Heart left ventricle (tissue), 16 donors: Measurements from ENCODE around the gene FAM221B. TPM values are rescaled to one million over a fixed set of nuclear protein-coding genes. Genes with fewer than 3 reads are reported as not detected.

Source experiments
- ATAC-seq, 4 donors: fragments of 200-7000 bp; cut with Tn5 transposase; one replicate each; pipeline ENCODE4 v1.9.1; 2020 to 2022; ENCODE audit warnings: moderate library complexity in 4 of 4, mild to moderate bottlenecking in 3 of 4, moderate number of reproducible peaks in 1 of 4
- DNase-seq, 5 donors: peaks; one replicate each; pipeline ENCODE4 v3.0.0-alpha.2; 2020
- H3K27ac ChIP-seq, 12 donors: fragments of 200-600 bp; sonication (generic) in 4 of 12; one replicate each; pipeline versions ENCODE4 v1.5.0 to v1.8.0; 2016 to 2022; ENCODE audit warnings: mild to moderate bottlenecking in 2 of 12
- H3K27me3 ChIP-seq, 9 donors: fragments of 200-600 bp; sonication (generic) in 2 of 9; one replicate each; pipeline versions ENCODE4 v1.5.1 to v1.8.0; 2016 to 2022; ENCODE audit warnings: mild to moderate bottlenecking in 3 of 9
- H3K36me3 ChIP-seq, 9 donors: fragments of 200-600 bp; sonication (generic) in 2 of 9; one replicate each; pipeline versions ENCODE4 v1.5.0 to v1.8.0; 2018 to 2022; ENCODE audit warnings: mild to moderate bottlenecking in 2 of 9
- H3K4me1 ChIP-seq, 12 donors: fragments of 200-600 bp; sonication (generic) in 4 of 12; one replicate each; pipeline versions ENCODE4 v1.5.0 to v1.8.0; 2016 to 2022; ENCODE audit warnings: mild to moderate bottlenecking in 3 of 12
- H3K4me3 ChIP-seq, 12 donors: fragments of 200-600 bp; sonication (generic) in 4 of 12; one replicate each; pipeline versions ENCODE4 v1.5.0 to v1.8.0; 2017 to 2022; ENCODE audit warnings: mild to moderate bottlenecking in 9 of 12, moderate library complexity in 4 of 12
- H3K9me3 ChIP-seq, 12 donors: fragments of 200-600 bp; sonication (generic) in 4 of 12; one replicate each; pipeline versions ENCODE4 v1.5.0 to v1.8.0; 2016 to 2022; ENCODE audit warnings: mild to moderate bottlenecking in 1 of 12
- POLR2A ChIP-seq, 2 donors: fragments of 450-650 bp; IDR thresholded peaks; one replicate each; pipeline ENCODE4 v1.6.1; 2017; ENCODE audit warnings: antibody characterized with exemption in 2 of 2, mild to moderate bottlenecking in 2 of 2, moderate library complexity in 2 of 2
- WGBS, 4 donors: extraction: QIAGEN DNeasy Blood & Tissue Kit in 2 of 4; methylation state at CpG; one replicate each; pipeline versions ENCODE4 v1.1.5 to v1.1.7; 2013 to 2018; 5-methylcytosine and 5-hydroxymethylcytosine counted together
- intact Hi-C, 10 donors: fragments of 100-400 bp; cut with DNase I; formaldehyde crosslinking; loops; one replicate each; pipeline versions ENCODE4 v1.11.1 to v1.14.2; 2022
- polyA plus RNA-seq, 2 donors: library from polyadenylated mRNA; stranded (reverse); fragments of 200-250 nt; gene quantifications; one replicate each; pipeline ENCODE4 v1.2.3, GENCODE V29; 2013
- total RNA-seq, 9 donors: library from RNA; depleted of rRNA in 2 of 9; stranded (reverse); fragments of >200 nt in 2 of 9; fragmentation: NEBNext Ultra II Directional in 3 of 9; extraction: Animal tissue kit (Norgen Biotek cat#: 25700) in 3 of 9; gene quantifications; one replicate each; pipeline versions ENCODE4 v1.1.0 to v1.2.4, GENCODE V29; 2016 to 2023
- TF ChIP-seq, protein P1 (sequence below), 12 donors: fragments of 200-600 bp; sonication (generic) in 4 of 12; IDR thresholded peaks; one replicate each; pipeline versions ENCODE4 v1.5.0 to v1.8.0; 2018 to 2022; ENCODE audit warnings: antibody characterized with exemption in 12 of 12, mild to moderate bottlenecking in 5 of 12
- donor health status: ischemic (EF 13 %, LVEDD 7.1; RV severe dilation, severe dysfunction).
- donor health status: healthy with polysubstance abuse.
- donor health status: DM: no; HTN: yes; CAD: no.
- donor health status: DM: no; HTN: no; CAD: no.
- donor health status: ischemic (EF 25% LVEDD 6.9; RV normal size, moderate dysfunction).
- donor health status: ischemic (EF 25% LVEDD 5.7; RV mildly dilated, moderate dysfunction).
- donor health status: healthy.
- donor health status: DM: yes; HTN: yes; CAD: no.
- donor health status: ischemic (EF 35%, LVEDD 5.7; RV mildly dilated, moderate dysfunction).
- donor health status: nonischemic (EF 11% LVEDD 7.7; RV severe dilation, severe dysfunction).
- donor health status: DM: yes; HTN: yes; CAD: no.
- donor health status: PGD.
- donor health status: ischemic (EF 29% LVEDD 5.4; RV normal size, mild dysfunction).
- donor health status: nonischemic (EF 23%, LVEDD 6.1; RV moderate dilation, normal function).

FAM221B gene
- total and polyA plus RNA-seq, 11 donors = not detected

DNA sequence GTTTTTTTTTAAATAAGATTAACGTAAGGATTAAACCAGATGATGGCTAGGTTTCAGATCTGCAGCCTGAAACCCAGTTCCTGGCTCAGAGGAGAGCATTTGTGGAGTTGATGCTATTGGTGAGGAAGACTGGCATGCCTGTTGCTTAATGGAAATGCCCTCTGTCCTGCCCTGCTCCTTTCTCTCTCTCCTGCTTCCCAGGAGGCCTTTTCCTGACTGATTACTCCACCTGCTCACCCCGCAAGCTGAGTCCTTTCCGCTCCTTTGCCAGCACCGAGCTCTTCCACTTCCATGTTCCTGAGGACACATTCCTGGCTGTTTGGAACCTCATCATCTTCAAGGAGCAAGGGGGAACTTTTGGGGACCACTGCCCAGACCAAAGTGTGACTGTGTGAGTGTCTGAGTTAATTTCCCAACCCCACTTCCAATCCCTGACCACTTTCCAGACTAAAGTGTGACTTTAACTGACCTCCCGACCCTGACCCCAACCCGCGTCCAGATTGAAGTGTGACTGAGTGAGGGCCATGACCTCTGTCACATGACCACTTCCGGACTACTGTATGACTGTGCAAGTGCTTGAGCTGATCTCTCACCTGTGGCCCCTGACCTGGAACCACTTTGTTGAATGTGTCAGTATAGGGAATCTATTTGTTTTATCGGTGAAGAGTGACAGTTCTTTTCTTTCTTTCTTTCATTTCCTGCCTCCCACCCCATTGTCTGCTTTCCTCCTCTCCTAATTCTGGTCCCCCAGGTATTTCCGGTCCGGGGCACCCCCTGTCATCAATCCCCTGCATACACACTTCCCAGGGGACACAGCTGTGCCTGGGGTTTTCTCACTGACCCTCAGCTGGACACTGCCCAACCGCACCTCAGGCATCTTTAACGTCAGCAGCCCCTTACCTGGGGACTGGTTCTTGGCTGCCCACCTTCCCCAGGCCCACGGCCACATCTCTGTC, 6.0 kb upstream of the FAM221B start:
- ATAC-seq (no peak), DNase-seq (no peak)
- TF ChIP-seq, protein P1, sequence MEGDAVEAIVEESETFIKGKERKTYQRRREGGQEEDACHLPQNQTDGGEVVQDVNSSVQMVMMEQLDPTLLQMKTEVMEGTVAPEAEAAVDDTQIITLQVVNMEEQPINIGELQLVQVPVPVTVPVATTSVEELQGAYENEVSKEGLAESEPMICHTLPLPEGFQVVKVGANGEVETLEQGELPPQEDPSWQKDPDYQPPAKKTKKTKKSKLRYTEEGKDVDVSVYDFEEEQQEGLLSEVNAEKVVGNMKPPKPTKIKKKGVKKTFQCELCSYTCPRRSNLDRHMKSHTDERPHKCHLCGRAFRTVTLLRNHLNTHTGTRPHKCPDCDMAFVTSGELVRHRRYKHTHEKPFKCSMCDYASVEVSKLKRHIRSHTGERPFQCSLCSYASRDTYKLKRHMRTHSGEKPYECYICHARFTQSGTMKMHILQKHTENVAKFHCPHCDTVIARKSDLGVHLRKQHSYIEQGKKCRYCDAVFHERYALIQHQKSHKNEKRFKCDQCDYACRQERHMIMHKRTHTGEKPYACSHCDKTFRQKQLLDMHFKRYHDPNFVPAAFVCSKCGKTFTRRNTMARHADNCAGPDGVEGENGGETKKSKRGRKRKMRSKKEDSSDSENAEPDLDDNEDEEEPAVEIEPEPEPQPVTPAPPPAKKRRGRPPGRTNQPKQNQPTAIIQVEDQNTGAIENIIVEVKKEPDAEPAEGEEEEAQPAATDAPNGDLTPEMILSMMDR (IDR thresholded peaks at IDR 0.05) = no peak
- no peak for TF ChIP-seq POLR2A (IDR thresholded peaks at IDR 0.05)
- Histone ChIP-seq H3K36me3 (peaks cover 0 to 4% (median 0%) of the 10 kb centered on the region in 9 donors), H3K4me1 (peaks cover 3 to 47% (median 35%) of the 10 kb centered on the region in 12 donors), H3K4me3 (no peak overlapping the region), H3K27ac (peak overlapping the region in 2 of 12 donors; percentile 19 to 34), H3K9me3 (no peaks in the 10 kb centered on the region), H3K27me3 (peaks cover 0 to 18% (median 0%) of the 10 kb centered on the region in 9 donors)
- 85 to 88% (median 87%) methylated on average over 14 of the region's 14 CpGs for WGBS, 4 donors
- intact Hi-C loops = loop anchor here in 2 of 10 donors (5.0 kb wide), 2 partner anchors 38 to 43 kb away; partner anchors contain the start of gene OR13J1 (in 1 of the 2)

DNA sequence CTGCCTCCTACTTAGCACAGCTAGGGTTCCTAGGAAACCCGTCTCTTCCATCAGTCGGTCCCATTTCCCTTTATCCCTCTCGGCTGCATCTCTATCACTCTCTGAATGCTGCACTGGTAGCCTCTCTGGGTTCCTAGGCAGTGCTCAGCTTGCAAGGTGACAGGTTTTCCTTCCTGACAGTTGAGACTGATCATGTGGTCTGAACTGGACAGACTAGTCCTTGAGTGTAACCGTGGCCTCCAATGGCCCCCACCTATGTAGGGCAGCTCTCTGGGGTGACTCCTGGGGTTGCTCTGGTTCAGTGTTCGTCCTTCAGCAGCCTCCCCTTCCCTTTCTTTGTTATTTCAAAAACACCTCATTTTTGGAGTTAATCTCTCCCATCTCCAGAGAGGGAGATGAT, 4.3 kb upstream of the FAM221B start:
- TF ChIP-seq, protein P1 (IDR thresholded peaks at IDR 0.05) = no peak
- no peak for TF ChIP-seq POLR2A (IDR thresholded peaks at IDR 0.05)
- WGBS, 4 donors = 61 to 77% (median 76%) methylated on average over 5 of the region's 5 CpGs
- peaks cover 0 to 4% (median 0%) of the 10 kb centered on the region in 9 donors for H3K36me3 ChIP-seq
- DNase-seq (no peak), ATAC-seq (no peak)
- H3K4me3 ChIP-seq = no peak overlapping the region
- intact Hi-C loops = no loop called here
- H3K9me3 ChIP-seq = no peaks in the 10 kb centered on the region
- H3K4me1 ChIP-seq = peaks cover 3 to 52% (median 37%) of the 10 kb centered on the region in 12 donors
- peaks cover 0 to under 1% (median 0%) of the 10 kb centered on the region in 9 donors for H3K27me3 ChIP-seq
- H3K27ac ChIP-seq = peak overlapping the region in 7 of 12 donors; percentile 40 to 73 (median 66)

DNA sequence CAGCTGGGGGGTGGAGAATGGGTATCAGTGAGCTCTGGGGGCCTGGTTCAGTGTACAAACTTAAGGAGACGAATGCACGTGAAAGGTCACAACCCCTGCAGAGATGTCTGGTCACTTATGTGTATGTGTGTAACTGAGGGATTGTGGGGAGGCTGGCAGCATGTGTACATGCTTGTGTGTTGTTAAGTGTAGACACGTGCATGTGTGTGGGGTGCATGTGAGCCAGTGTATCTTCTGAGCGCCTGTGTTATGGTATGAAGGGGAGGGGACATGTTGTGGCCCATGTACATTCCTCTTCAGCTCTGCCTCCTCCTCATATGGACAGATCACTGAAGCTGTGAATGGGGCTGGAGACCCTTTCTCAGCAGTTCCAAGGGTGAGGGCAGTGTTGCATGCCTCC, 2.5 kb upstream of the FAM221B start:
- 78 to 87% (median 81%) methylated on average over 4 of the region's 4 CpGs for WGBS, 4 donors
- TF ChIP-seq POLR2A (IDR thresholded peaks at IDR 0.05) = no peak
- TF ChIP-seq, protein P1 (IDR thresholded peaks at IDR 0.05) = no peak
- ATAC-seq (no peak), DNase-seq (no peak)
- Histone ChIP-seq H3K27me3 (no peaks in the 10 kb centered on the region), H3K36me3 (peaks cover 0 to 4% (median 0%) of the 10 kb centered on the region in 9 donors), H3K4me1 (peaks cover 3 to 58% (median 41%) of the 10 kb centered on the region in 12 donors), H3K27ac (no peak overlapping the region), H3K9me3 (no peaks in the 10 kb centered on the region), H3K4me3 (no peak overlapping the region)
- intact Hi-C loops = no loop called here

DNA sequence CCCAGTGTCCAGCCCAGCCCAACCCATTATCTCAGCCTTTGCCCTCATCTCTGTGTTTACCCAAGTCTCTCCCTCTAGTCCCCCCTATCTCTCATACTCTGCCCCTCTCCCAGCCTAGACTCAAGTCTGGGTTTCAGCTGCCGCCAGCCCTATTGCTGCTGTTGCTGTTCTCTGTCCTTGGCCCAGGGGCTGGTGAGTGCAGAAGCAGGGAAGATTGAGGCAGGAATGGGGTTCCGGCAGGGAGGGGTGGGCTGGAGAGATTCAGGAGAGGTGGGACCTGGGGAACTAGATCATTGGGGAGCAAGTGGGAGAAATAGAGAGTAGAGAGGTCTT, 1.2 kb upstream of the FAM221B start:
- no peaks in the 10 kb centered on the region for H3K9me3 ChIP-seq
- peak overlapping the region; percentile 85 to 99 (median 94) for H3K27ac ChIP-seq
- H3K36me3 ChIP-seq = no peaks in the 10 kb centered on the region
- no peak for TF ChIP-seq POLR2A (IDR thresholded peaks at IDR 0.05)
- TF ChIP-seq, protein P1 (IDR thresholded peaks at IDR 0.05) = no peak
- H3K4me1 ChIP-seq = peaks cover 3 to 58% (median 42%) of the 10 kb centered on the region in 12 donors
- intact Hi-C loops = loop anchor here in 7 of 10 donors (5.0 to 10.0 kb wide), 6 partner anchors 37 to 175 kb away; partner anchors contain the start of genes CCDC107 (in 2 of the 7), RMRP (in 2 of the 7), NPR2 (in 1 of the 7) and SIT1 (in 1 of the 7)
- H3K4me3 ChIP-seq = peak overlapping the region; percentile 65 to 97 (median 78)
- no peaks in the 10 kb centered on the region for H3K27me3 ChIP-seq
- ATAC-seq (no peak), DNase-seq (no peak)
- WGBS, 4 donors = 29 to 47% (median 43%) methylated on average over 2 of the region's 2 CpGs
